K562 (cell line): Measurements from ENCODE around the gene ATP5ME. TPM values are rescaled to one million over a fixed set of nuclear protein-coding genes. Genes with fewer than 3 reads are reported as not detected.

ENCODE experiments used
- BHLHE40 ChIP-seq: IDR thresholded peaks from 2 replicates; pipeline ENCODE4 v1.6.1; 2011; ENCODE audit warnings: low read length, improper control_type of control experiment
- CHD4 ChIP-seq: fragments of 200-600 bp; sonication (generic); IDR thresholded peaks from 3 replicates; pipeline ENCODE4 v1.6.1; 2012; ENCODE audit warnings: low read depth, mild to moderate bottlenecking, mixed read lengths, low read length, inconsistent platforms; ENCODE audit not compliant: insufficient read depth, insufficient replicate concordance, poor library complexity, severe bottlenecking
- ESRRA ChIP-seq: fragments of 450-650 bp; IDR thresholded peaks from 2 replicates; pipeline ENCODE4 v1.6.1; 2014; ENCODE audit warnings: low read depth, mild to moderate bottlenecking, moderate library complexity, borderline replicate concordance
- ETS2 ChIP-seq: IDR thresholded peaks from 2 replicates; pipeline ENCODE4 v1.6.1; 2016; ENCODE audit warnings: borderline replicate concordance, missing genetic modification characterization, mild to moderate bottlenecking, moderate library complexity, missing compliant biosample characterization; ENCODE audit not compliant: poor library complexity, severe bottlenecking
- ETV6 ChIP-seq, 3 experiments: fragments of 150-350 bp in 1 of 3; sonication (generic) in 1 of 3; formaldehyde crosslinking in 1 of 3; IDR thresholded peaks; 2 replicates each; pipeline versions ENCODE4 v1.6.1 to v1.8.0; 2014 to 2022; ENCODE audit warnings: borderline replicate concordance in 2 of 3, low read depth in 2 of 3, antibody characterized with exemption in 1 of 3, low read length in 1 of 3, mild to moderate bottlenecking in 1 of 3, missing genetic modification reagents in 1 of 3
- EZH2 ChIP-seq: IDR thresholded peaks from 2 replicates; pipeline ENCODE4 v1.6.1; 2012; ENCODE audit warnings: low read depth, mild to moderate bottlenecking, inconsistent platforms, low read length, borderline replicate concordance
- FOXJ3 ChIP-seq: sonication (generic); formaldehyde crosslinking; IDR thresholded peaks from 2 replicates; pipeline ENCODE4 v1.4.0; 2020; ENCODE audit warnings: mild to moderate bottlenecking, missing genetic modification reagents
- GMEB1 ChIP-seq: fragments of 250-450 bp; sonication (Bioruptor Pico); IDR thresholded peaks from 2 replicates; pipeline ENCODE4 v1.4.0; 2020; ENCODE audit warnings: mild to moderate bottlenecking
- ILF3 ChIP-seq: fragments of 450-650 bp; IDR thresholded peaks from 2 replicates; pipeline ENCODE4 v1.6.1; 2018; ENCODE audit warnings: antibody characterized with exemption, mild to moderate bottlenecking, moderate library complexity, borderline replicate concordance
- MTA2 ChIP-seq: fragments of 450-650 bp; IDR thresholded peaks from 2 replicates; pipeline ENCODE4 v1.6.1; 2016; ENCODE audit warnings: low read depth
- MYNN ChIP-seq, 2 experiments: sonication (generic); formaldehyde crosslinking in 1 of 2; IDR thresholded peaks; 2 replicates each; pipeline versions ENCODE4 v1.5.0 to v1.6.1; 2016 to 2020; ENCODE audit warnings: antibody characterized with exemption in 1 of 2, missing genetic modification reagents in 1 of 2
- NCOA2 ChIP-seq, 2 experiments: fragments of 450-650 bp; IDR thresholded peaks; 2 replicates each; pipeline ENCODE4 v1.6.1; 2018; ENCODE audit warnings: mild to moderate bottlenecking in 2 of 2, moderate library complexity in 1 of 2; ENCODE audit not compliant: partially characterized antibody in 2 of 2
- RFX7 ChIP-seq: fragments of 250-450 bp; sonication (Bioruptor Pico); IDR thresholded peaks from 2 replicates; pipeline ENCODE4 v1.5.1; 2021; ENCODE audit warnings: mild to moderate bottlenecking
- SMARCA4 ChIP-seq: fragments of 450-650 bp; IDR thresholded peaks from 2 replicates; pipeline ENCODE4 v1.6.1; 2016
- TAF1 ChIP-seq: IDR thresholded peaks from 2 replicates; pipeline ENCODE4 v1.6.1; 2011; ENCODE audit warnings: mild to moderate bottlenecking, low read length, moderate library complexity; ENCODE audit not compliant: insufficient read depth, control insufficient read depth, severe bottlenecking; ENCODE audit errors: extremely low read depth
- ZBTB8A ChIP-seq: fragments of 450-650 bp; IDR thresholded peaks from 2 replicates; pipeline ENCODE4 v1.6.1; 2018; ENCODE audit warnings: mild to moderate bottlenecking, moderate library complexity; ENCODE audit not compliant: partially characterized antibody
- ZNF398 ChIP-seq: fragments of 250-450 bp; sonication (Bioruptor Pico); IDR thresholded peaks from 2 replicates; pipeline ENCODE4 v1.8.0; 2021; ENCODE audit warnings: moderate library complexity, mild to moderate bottlenecking, inconsistent platforms
- ZNF644 ChIP-seq: fragments of 200-800 bp; sonication (Bioruptor generic); IDR thresholded peaks from 2 replicates; pipeline ENCODE4 v1.6.1; 2016; ENCODE audit warnings: low read depth, missing genetic modification characterization, missing compliant biosample characterization
- ZNF699 ChIP-seq: fragments of 250-450 bp; sonication (Bioruptor Pico); IDR thresholded peaks from 2 replicates; pipeline ENCODE4 v1.8.0; 2021; ENCODE audit warnings: mild to moderate bottlenecking, moderate library complexity; ENCODE audit not compliant: insufficient replicate concordance
- polyA plus RNA-seq, 8 experiments: library from polyadenylated mRNA; depleted of rRNA in 4 of 8; stranded (reverse) in 5 of 8; unstranded in 3 of 8; fragments of >200 nt; fragmentation: Nextera tagmentation in 2 of 8; fragmentation: Illumina TruSeq in 1 of 8; extraction: Ambion mirVana in 2 of 8; extraction: Trizol in 1 of 8; gene quantifications; 2 replicates each; pipeline versions ENCODE4 v1.2.1 to v1.2.3, GENCODE V29; 2011 to 2014; ENCODE audit warnings: inconsistent platforms in 1 of 8, missing spikeins in 1 of 8
- total RNA-seq, 7 experiments: library from RNA; depleted of rRNA in 6 of 7; stranded (reverse); fragments of >200 nt in 6 of 7; fragmentation: Illumina TruSeq in 2 of 7; extraction: Trizol in 2 of 7; gene quantifications; 2 replicates each; pipeline versions ENCODE4 v1.2.1 to v1.2.3, GENCODE V29; 2011 to 2021; ENCODE audit warnings: low replicate concordance in 1 of 7
- TF ChIP-seq, protein P1 (sequence below): sonication (generic); formaldehyde crosslinking; IDR thresholded peaks from 2 replicates; pipeline ENCODE4 v1.8.1; 2023; ENCODE audit warnings: mild to moderate bottlenecking, missing genetic modification reagents
- TF ChIP-seq, protein P2 (sequence below), 2 experiments: fragments of 250-450 bp in 1 of 2; fragments of 450-650 bp in 1 of 2; sonication (Bioruptor Pico) in 1 of 2; IDR thresholded peaks; 2 replicates each; pipeline versions ENCODE4 v1.6.1 to v1.8.0; 2016 to 2021; ENCODE audit warnings: mild to moderate bottlenecking in 2 of 2, moderate library complexity in 2 of 2, missing compliant biosample characterization in 1 of 2, missing genetic modification characterization in 1 of 2

Gene ATP5ME
- total and polyA plus RNA-seq, 9 of the 15 experiments (the other 6 are each of a cell fraction or from before 2014, with no cell fraction given), result 509 to 2,480 (median 887) TPM

GRCh38 chr4:702618-703048 lies 28.6 kb upstream of the ATP5ME start (continued):
- TF ChIP-seq CHD4 (no peak), ETV6 (IDR thresholded peaks at IDR 0.05; ENCODE audit: borderline replicate concordance in 1 of 2, low read depth in 2 of 2, low read length in 1 of 2) (no peak), ETV6 (CRISPR knock-in tag; IDR thresholded peaks at IDR 0.05; ENCODE audit: borderline replicate concordance) (no peak), ZNF398 (CRISPR knock-in tag) (no peak), FOXJ3 (no peak), RFX7 (CRISPR knock-in tag) (no peak), EZH2 (no peak), BHLHE40 (no peak), ZNF644 (no peak), TAF1 (no peak), ETS2 (tag) (no peak), NCOA2 (IDR thresholded peaks at IDR 0.05; ENCODE audit: partially characterized antibody in 2 of 2) (no peak), GMEB1 (CRISPR knock-in tag) (no peak), SMARCA4 (peak; percentile 44; the same call in 1 of the 2 replicates), ZBTB8A (no peak), ZNF699 (CRISPR knock-in tag) (no peak), ILF3 (no peak), MTA2 (0 out of 2 replicates have a peak, but pooled peaks have one; percentile 6), MYNN (IDR thresholded peaks at IDR 0.05) (no peak), MYNN (CRISPR knock-in tag; IDR thresholded peaks at IDR 0.05) (no peak), ESRRA (peak; percentile 47; the same call in 1 of the 2 replicates)
- TF ChIP-seq, protein P1, sequence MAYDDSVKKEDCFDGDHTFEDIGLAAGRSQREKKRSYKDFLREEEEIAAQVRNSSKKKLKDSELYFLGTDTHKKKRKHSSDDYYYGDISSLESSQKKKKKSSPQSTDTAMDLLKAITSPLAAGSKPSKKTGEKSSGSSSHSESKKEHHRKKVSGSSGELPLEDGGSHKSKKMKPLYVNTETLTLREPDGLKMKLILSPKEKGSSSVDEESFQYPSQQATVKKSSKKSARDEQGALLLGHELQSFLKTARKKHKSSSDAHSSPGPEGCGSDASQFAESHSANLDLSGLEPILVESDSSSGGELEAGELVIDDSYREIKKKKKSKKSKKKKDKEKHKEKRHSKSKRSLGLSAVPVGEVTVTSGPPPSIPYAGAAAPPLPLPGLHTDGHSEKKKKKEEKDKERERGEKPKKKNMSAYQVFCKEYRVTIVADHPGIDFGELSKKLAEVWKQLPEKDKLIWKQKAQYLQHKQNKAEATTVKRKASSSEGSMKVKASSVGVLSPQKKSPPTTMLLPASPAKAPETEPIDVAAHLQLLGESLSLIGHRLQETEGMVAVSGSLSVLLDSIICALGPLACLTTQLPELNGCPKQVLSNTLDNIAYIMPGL (CRISPR knock-in tag), result no peak
- TF ChIP-seq, protein P2, sequence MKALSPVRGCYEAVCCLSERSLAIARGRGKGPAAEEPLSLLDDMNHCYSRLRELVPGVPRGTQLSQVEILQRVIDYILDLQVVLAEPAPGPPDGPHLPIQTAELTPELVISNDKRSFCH (CRISPR knock-in tag; IDR thresholded peaks at IDR 0.05), result no peak
- TF ChIP-seq, protein P2 (tag; IDR thresholded peaks at IDR 0.05), result no peak
